ENCODE results near the gene EGR4. TPM values are rescaled to one million over a fixed set of nuclear protein-coding genes. Genes with fewer than 3 reads are reported as not detected.
A peak's percentile ranks its signal among the peaks of the same experiment; 100 is the strongest.

Gene EGR4
- polyA plus RNA-seq, 2 of the 4 experiments (the other 2 are of a cell fraction) = 0.03 TPM; not detected in 1

DNA sequence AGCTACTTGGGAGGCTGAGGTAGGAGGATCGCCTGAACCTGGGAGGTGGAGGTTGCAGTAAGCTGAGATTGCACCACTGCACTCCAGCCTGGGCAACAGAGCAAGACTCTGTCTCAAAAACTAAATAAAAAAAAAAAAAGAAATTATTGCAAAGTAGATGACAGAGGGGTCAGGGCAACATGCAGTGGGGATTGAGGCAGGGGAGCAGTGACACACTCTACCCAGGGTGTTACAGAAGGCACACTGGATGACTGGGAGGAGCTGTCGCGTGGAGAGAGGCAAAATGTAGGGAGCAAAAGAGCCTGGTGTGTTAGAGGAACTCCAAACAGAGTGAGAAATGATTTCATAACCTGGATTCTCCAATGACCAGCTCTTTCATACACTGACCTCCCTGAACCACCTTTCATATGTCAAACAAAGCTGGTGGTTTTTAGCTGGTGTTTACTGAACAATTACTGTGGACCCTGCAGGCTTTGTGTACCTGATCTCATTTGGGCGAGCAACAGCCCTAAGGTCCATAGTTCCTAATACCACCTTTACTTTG, 31.2 kb downstream of the EGR4 start:
- ATAC-seq (no peak), DNase-seq (ENCODE audit: low read depth in 1 of 2, low spot score in 1 of 2) (no peak), FAIRE-seq (no peak)
- Histone ChIP-seq H3K27ac (no peak overlapping the region), H3K9me3 (no peaks in the 10 kb centered on the region), H3K4me2 (no peak overlapping the region), H3K4me3 (no peak overlapping the region), H3K4me1 (no peaks in the 10 kb centered on the region)
- ChIA-PET POLR2A (no interaction called here), CTCF (interaction anchor here (0.6 to 2.7 kb wide), 9 partner anchors 10 to 845 kb away, joined by 3 to 15 read pairs (median 4); no protein-coding TSS in a partner anchor)
- TF ChIP-seq KDM5A (IDR thresholded peaks at IDR 0.05) = no peak
- no peak for TF ChIP-seq RNF2 (IDR thresholded peaks at IDR 0.05; ENCODE audit: borderline replicate concordance, low read depth)
- TF ChIP-seq, protein P1, sequence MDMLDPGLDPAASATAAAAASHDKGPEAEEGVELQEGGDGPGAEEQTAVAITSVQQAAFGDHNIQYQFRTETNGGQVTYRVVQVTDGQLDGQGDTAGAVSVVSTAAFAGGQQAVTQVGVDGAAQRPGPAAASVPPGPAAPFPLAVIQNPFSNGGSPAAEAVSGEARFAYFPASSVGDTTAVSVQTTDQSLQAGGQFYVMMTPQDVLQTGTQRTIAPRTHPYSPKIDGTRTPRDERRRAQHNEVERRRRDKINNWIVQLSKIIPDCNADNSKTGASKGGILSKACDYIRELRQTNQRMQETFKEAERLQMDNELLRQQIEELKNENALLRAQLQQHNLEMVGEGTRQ (IDR thresholded peaks at IDR 0.05) = no peak
- TF ChIP-seq KDM1A (IDR thresholded peaks at IDR 0.05; ENCODE audit: low read depth) = no peak
- 84% methylated on average over 4 of the region's 4 CpGs for WGBS (ENCODE audit: missing lambda C conversion rate)

DNA sequence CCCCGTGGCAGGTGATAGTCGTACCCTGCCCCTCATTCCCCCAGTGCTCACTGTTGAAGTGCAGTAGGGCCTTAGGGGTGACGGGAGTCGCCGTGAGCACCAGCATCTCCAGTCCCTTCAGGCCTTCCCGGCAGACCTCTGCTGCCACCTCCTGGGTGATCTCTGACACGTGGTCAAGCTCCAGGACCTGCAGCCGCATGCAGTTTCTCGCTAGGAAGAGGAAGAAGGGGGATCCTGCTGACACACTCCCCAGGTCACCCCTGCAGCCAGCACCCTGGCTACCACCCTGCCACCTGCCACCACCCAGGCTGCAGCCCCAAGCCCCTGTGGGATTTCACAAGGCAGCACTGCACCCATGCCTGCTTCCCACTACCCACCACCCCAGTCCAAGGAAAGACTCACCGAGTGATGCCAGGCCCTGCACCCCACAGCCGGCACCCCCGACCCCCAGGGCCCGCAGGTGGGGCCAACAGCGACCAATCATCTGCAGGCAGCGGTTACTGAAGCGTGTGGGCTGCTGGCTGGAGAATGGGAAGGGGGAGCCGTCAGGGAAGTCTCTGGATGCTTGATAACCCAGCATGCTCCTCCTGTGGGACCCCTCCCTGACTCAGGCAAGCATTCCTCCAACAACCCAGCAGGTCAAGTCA, 32.9 kb downstream of the EGR4 start:
- Histone ChIP-seq H3K9me3 (no peaks in the 10 kb centered on the region), H3K4me3 (no peak overlapping the region), H3K4me1 (no peaks in the 10 kb centered on the region), H3K27ac (no peak overlapping the region), H3K4me2 (no peak overlapping the region)
- CTCF ChIA-PET = interaction anchor here (0.7 to 4.8 kb wide), 13 partner anchors 11 to 367 kb away, joined by 3 to 50 read pairs (median 7); partner anchors contain the start of genes CCT7, EGR4 and NOTO
- DNase-seq (ENCODE audit: low read depth in 1 of 2, low spot score in 1 of 2) = peak; percentile 76 to 84
- peak; percentile 7 for FAIRE-seq
- ATAC-seq = peak; percentile 69 to 84
- WGBS (ENCODE audit: missing lambda C conversion rate) = 37% methylated on average over 16 of the region's 17 CpGs
- POLR2A ChIA-PET = interaction anchor here (1.7 kb wide), 1 partner anchor 26 kb away, joined by 5 read pairs; the partner anchor contains the start of gene CCT7
- TF ChIP-seq JUNB (IDR thresholded peaks at IDR 0.05) (no peak), ESRRA (IDR thresholded peaks at IDR 0.05; ENCODE audit: borderline replicate concordance, low read length) (no peak), NPAS2 (CRISPR knock-in tag; IDR thresholded peaks at IDR 0.05; ENCODE audit: borderline replicate concordance) (no peak), HOXA7 (CRISPR knock-in tag; IDR thresholded peaks at IDR 0.05) (no peak), RAD21 (conservative IDR thresholded peaks at IDR 0.05 in 1 of 2, IDR thresholded peaks at IDR 0.05 in 1 of 2) (peak; percentile 61 to 68), CBX8 (IDR thresholded peaks at IDR 0.05) (no peak), MYC (IDR thresholded peaks at IDR 0.05; ENCODE audit: borderline replicate concordance, low read length) (peak; percentile 68; the same call in 1 of the 2 replicates), POLR2AphosphoS2 (conservative IDR thresholded peaks at IDR 0.05; ENCODE audit: low read length) (no peak), RNF2 (IDR thresholded peaks at IDR 0.05; ENCODE audit: borderline replicate concordance, low read depth) (no peak), EP300 (IDR thresholded peaks at IDR 0.05) (no peak), MAFK (IDR thresholded peaks at IDR 0.05; ENCODE audit: partially characterized antibody) (no peak), BHLHE40 (IDR thresholded peaks at IDR 0.05; ENCODE audit: low read depth, low read length) (no peak), GATA3 (IDR thresholded peaks at IDR 0.05; ENCODE audit: borderline replicate concordance) (no peak), JUN (IDR thresholded peaks at IDR 0.05) (no peak), ZSCAN20 (CRISPR knock-in tag; IDR thresholded peaks at IDR 0.05) (no peak), PHF8 (IDR thresholded peaks at IDR 0.05; ENCODE audit: borderline replicate concordance, low read depth) (no peak), NR3C1 (IDR thresholded peaks at IDR 0.05) (no peak), CHD2 (IDR thresholded peaks at IDR 0.05; ENCODE audit: low read length, partially characterized antibody) (no peak), CHD4 (IDR thresholded peaks at IDR 0.05; ENCODE audit: borderline replicate concordance) (no peak), KDM1A (IDR thresholded peaks at IDR 0.05; ENCODE audit: low read depth) (no peak), ZFP36 (IDR thresholded peaks at IDR 0.05; ENCODE audit: borderline replicate concordance, partially characterized antibody) (no peak), HOXB13 (CRISPR knock-in tag; IDR thresholded peaks at IDR 0.05; ENCODE audit: low read depth) (no peak), ZNF302 (CRISPR knock-in tag; IDR thresholded peaks at IDR 0.05) (no peak)
- TF ChIP-seq, protein P2, sequence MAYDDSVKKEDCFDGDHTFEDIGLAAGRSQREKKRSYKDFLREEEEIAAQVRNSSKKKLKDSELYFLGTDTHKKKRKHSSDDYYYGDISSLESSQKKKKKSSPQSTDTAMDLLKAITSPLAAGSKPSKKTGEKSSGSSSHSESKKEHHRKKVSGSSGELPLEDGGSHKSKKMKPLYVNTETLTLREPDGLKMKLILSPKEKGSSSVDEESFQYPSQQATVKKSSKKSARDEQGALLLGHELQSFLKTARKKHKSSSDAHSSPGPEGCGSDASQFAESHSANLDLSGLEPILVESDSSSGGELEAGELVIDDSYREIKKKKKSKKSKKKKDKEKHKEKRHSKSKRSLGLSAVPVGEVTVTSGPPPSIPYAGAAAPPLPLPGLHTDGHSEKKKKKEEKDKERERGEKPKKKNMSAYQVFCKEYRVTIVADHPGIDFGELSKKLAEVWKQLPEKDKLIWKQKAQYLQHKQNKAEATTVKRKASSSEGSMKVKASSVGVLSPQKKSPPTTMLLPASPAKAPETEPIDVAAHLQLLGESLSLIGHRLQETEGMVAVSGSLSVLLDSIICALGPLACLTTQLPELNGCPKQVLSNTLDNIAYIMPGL (CRISPR knock-in tag; IDR thresholded peaks at IDR 0.05; ENCODE audit: borderline replicate concordance) = no peak
- TF ChIP-seq, protein P3, sequence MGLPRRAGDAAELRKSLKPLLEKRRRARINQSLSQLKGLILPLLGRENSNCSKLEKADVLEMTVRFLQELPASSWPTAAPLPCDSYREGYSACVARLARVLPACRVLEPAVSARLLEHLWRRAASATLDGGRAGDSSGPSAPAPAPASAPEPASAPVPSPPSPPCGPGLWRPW (IDR thresholded peaks at IDR 0.05) = no peak
- TF ChIP-seq, protein P4, sequence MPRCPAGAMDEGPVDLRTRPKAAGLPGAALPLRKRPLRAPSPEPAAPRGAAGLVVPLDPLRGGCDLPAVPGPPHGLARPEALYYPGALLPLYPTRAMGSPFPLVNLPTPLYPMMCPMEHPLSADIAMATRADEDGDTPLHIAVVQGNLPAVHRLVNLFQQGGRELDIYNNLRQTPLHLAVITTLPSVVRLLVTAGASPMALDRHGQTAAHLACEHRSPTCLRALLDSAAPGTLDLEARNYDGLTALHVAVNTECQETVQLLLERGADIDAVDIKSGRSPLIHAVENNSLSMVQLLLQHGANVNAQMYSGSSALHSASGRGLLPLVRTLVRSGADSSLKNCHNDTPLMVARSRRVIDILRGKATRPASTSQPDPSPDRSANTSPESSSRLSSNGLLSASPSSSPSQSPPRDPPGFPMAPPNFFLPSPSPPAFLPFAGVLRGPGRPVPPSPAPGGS (IDR thresholded peaks at IDR 0.05) = no peak
- TF ChIP-seq, protein P5, sequence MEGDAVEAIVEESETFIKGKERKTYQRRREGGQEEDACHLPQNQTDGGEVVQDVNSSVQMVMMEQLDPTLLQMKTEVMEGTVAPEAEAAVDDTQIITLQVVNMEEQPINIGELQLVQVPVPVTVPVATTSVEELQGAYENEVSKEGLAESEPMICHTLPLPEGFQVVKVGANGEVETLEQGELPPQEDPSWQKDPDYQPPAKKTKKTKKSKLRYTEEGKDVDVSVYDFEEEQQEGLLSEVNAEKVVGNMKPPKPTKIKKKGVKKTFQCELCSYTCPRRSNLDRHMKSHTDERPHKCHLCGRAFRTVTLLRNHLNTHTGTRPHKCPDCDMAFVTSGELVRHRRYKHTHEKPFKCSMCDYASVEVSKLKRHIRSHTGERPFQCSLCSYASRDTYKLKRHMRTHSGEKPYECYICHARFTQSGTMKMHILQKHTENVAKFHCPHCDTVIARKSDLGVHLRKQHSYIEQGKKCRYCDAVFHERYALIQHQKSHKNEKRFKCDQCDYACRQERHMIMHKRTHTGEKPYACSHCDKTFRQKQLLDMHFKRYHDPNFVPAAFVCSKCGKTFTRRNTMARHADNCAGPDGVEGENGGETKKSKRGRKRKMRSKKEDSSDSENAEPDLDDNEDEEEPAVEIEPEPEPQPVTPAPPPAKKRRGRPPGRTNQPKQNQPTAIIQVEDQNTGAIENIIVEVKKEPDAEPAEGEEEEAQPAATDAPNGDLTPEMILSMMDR (IDR thresholded peaks at IDR 0.05) = peak; percentile 61
- TF ChIP-seq, protein P1 (IDR thresholded peaks at IDR 0.05) = no peak
